H9 (cell line): ENCODE results near the gene SYNC. TPM values are rescaled to one million over a fixed set of nuclear protein-coding genes. Genes with fewer than 3 reads are reported as not detected.

Experiments
- DNase-seq: peaks from one replicate; pipeline ENCODE4 v3.0.0-alpha.2; 2017
- H2AFZ ChIP-seq: one replicate; pipeline ENCODE4 v1.6.1; 2013; ENCODE audit warnings: mild to moderate bottlenecking, low read length, control low read depth, moderate library complexity
- H2AK5ac ChIP-seq: 2 replicates; pipeline ENCODE4 v1.6.1; 2013; ENCODE audit warnings: low read length, control low read depth, mixed read lengths; ENCODE audit not compliant: insufficient read length
- H2BK120ac ChIP-seq: one replicate; pipeline ENCODE4 v1.6.1; 2013; ENCODE audit warnings: low read depth, mild to moderate bottlenecking, low read length, control low read depth, inconsistent platforms; ENCODE audit not compliant: poor library complexity, severe bottlenecking
- H2BK12ac ChIP-seq: 2 replicates; pipeline ENCODE4 v1.6.1; 2013; ENCODE audit warnings: low read length, control low read depth, mixed read lengths, low read depth; ENCODE audit not compliant: insufficient read length
- H2BK15ac ChIP-seq: 2 replicates; pipeline ENCODE4 v1.6.1; 2013; ENCODE audit warnings: low read depth, low read length, control low read depth
- H2BK20ac ChIP-seq: one replicate; pipeline ENCODE4 v1.6.1; 2013; ENCODE audit warnings: low read depth, mild to moderate bottlenecking, low read length, control low read depth, inconsistent platforms; ENCODE audit not compliant: poor library complexity, severe bottlenecking
- H2BK5ac ChIP-seq: 2 replicates; pipeline ENCODE4 v1.6.1; 2013; ENCODE audit warnings: low read length, control low read depth, mixed read lengths; ENCODE audit not compliant: insufficient read length
- H3K14ac ChIP-seq: 2 replicates; pipeline ENCODE4 v1.6.1; 2013; ENCODE audit warnings: low read length, control low read depth; ENCODE audit not compliant: insufficient read depth
- H3K18ac ChIP-seq: 2 replicates; pipeline ENCODE4 v1.6.1; 2013; ENCODE audit warnings: low read depth, mild to moderate bottlenecking, mixed read lengths, low read length, control low read depth; ENCODE audit not compliant: insufficient read length
- H3K23ac ChIP-seq: 2 replicates; pipeline ENCODE4 v1.6.1; 2013; ENCODE audit warnings: low read length, control low read depth, mixed read lengths, low read depth; ENCODE audit not compliant: insufficient read length
- H3K23me2 ChIP-seq: 2 replicates; pipeline ENCODE4 v1.6.1; 2013; ENCODE audit warnings: low read depth, mild to moderate bottlenecking, mixed read lengths, low read length, control low read depth; ENCODE audit not compliant: insufficient read length, poor library complexity, severe bottlenecking
- H3K27ac ChIP-seq: 2 replicates; pipeline ENCODE4 v1.5.1; 2013; ENCODE audit warnings: low read length, control low read depth, mixed read lengths, low read depth; ENCODE audit not compliant: insufficient read length
- H3K27me3 ChIP-seq: 2 replicates; pipeline ENCODE4 v1.6.1; 2013; ENCODE audit warnings: low read length, control low read depth, inconsistent platforms; ENCODE audit not compliant: insufficient read depth
- H3K4ac ChIP-seq: 2 replicates; pipeline ENCODE4 v1.6.1; 2013; ENCODE audit warnings: low read depth, mild to moderate bottlenecking, control low read depth, inconsistent platforms, low read length, moderate library complexity
- H3K4me1 ChIP-seq: 2 replicates; pipeline ENCODE4 v1.6.1; 2013; ENCODE audit warnings: low read length, control low read depth, inconsistent platforms; ENCODE audit not compliant: insufficient read depth
- H3K4me2 ChIP-seq: 2 replicates; pipeline ENCODE4 v1.6.1; 2013; ENCODE audit warnings: low read length, control low read depth, mixed read lengths; ENCODE audit not compliant: insufficient read length, insufficient read depth
- H3K56ac ChIP-seq: 2 replicates; pipeline ENCODE4 v1.6.1; 2013; ENCODE audit warnings: low read depth, mild to moderate bottlenecking, mixed read lengths, low read length, control low read depth; ENCODE audit not compliant: insufficient read length
- H3K79me1 ChIP-seq: 2 replicates; pipeline ENCODE4 v1.6.1; 2013; ENCODE audit warnings: low read depth, mild to moderate bottlenecking, moderate library complexity, low read length, control low read depth, inconsistent platforms; ENCODE audit not compliant: insufficient read depth, poor library complexity, severe bottlenecking
- H3K79me2 ChIP-seq: 2 replicates; pipeline ENCODE4 v1.6.1; 2013; ENCODE audit warnings: low read length, control low read depth, inconsistent platforms; ENCODE audit not compliant: insufficient read depth
- H3K9ac ChIP-seq: 2 replicates; pipeline ENCODE4 v1.6.1; 2013; ENCODE audit warnings: low read length, control low read depth, mixed read lengths; ENCODE audit not compliant: insufficient read length; ENCODE audit errors: extremely low read depth
- H3K9me3 ChIP-seq: one replicate; pipeline ENCODE4 v1.6.1; 2013; ENCODE audit warnings: low read depth, low read length, inconsistent platforms; ENCODE audit not compliant: control insufficient read depth
- H3T11ph ChIP-seq: one replicate; pipeline ENCODE4 v1.6.1; 2013; ENCODE audit warnings: mild to moderate bottlenecking, low read length, control low read depth, inconsistent platforms
- H4K20me1 ChIP-seq: one replicate; pipeline ENCODE4 v1.6.1; 2013; ENCODE audit not compliant: control insufficient read depth, insufficient read length, insufficient read depth
- H4K5ac ChIP-seq: 2 replicates; pipeline ENCODE4 v1.6.1; 2013; ENCODE audit warnings: low read depth, mild to moderate bottlenecking, mixed read lengths, low read length, control low read depth; ENCODE audit not compliant: insufficient read length
- H4K8ac ChIP-seq: replicated peaks from 2 replicates; pipeline ENCODE4 v1.6.1; 2013; ENCODE audit warnings: low read length, control low read depth, mixed read lengths, low read depth; ENCODE audit not compliant: insufficient read length
- H4K91ac ChIP-seq: 2 replicates; pipeline ENCODE4 v1.6.1; 2013; ENCODE audit warnings: low read depth, mild to moderate bottlenecking, moderate library complexity, mixed read lengths, low read length, control low read depth; ENCODE audit not compliant: insufficient read length
- H3K27ac Mint-ChIP-seq, 3 experiments: 2 replicates in 2 of 3; 3 replicates in 1 of 3; pipeline ENCODE4 v1.8.0; 2020 to 2021; ENCODE audit warnings: mixed read lengths in 3 of 3, mild to moderate bottlenecking in 1 of 3, moderate library complexity in 1 of 3
- H3K27me3 Mint-ChIP-seq: 2 replicates; pipeline ENCODE4 v1.8.0; 2021; ENCODE audit warnings: low read depth, mild to moderate bottlenecking, moderate library complexity, mixed read lengths
- H3K36me3 Mint-ChIP-seq, 3 experiments: 2 replicates in 2 of 3; 3 replicates in 1 of 3; pipeline ENCODE4 v1.8.0; 2020 to 2021; ENCODE audit warnings: low read depth in 3 of 3, mixed read lengths in 3 of 3; ENCODE audit not compliant: insufficient read depth in 1 of 3
- H3K4me1 Mint-ChIP-seq, 2 experiments: 2 replicates each; pipeline ENCODE4 v1.8.0; 2020; ENCODE audit warnings: mixed read lengths in 2 of 2
- H3K4me3 Mint-ChIP-seq, 2 experiments: 2 replicates in 1 of 2; 3 replicates in 1 of 2; pipeline ENCODE4 v1.8.0; 2020 to 2021; ENCODE audit warnings: mild to moderate bottlenecking in 2 of 2, mixed read lengths in 2 of 2, moderate library complexity in 1 of 2
- H3K9me3 Mint-ChIP-seq, 2 experiments: 2 replicates in 1 of 2; 3 replicates in 1 of 2; pipeline ENCODE4 v1.8.0; 2020; ENCODE audit warnings: mild to moderate bottlenecking in 2 of 2, mixed read lengths in 2 of 2, moderate library complexity in 1 of 2
- CTCF ChIP-seq: fragments of 200-600 bp; sonication (generic); conservative IDR thresholded peaks from 3 replicates; pipeline ENCODE4 v1.8.0; 2021; ENCODE audit warnings: antibody characterized with exemption, mild to moderate bottlenecking
- WGBS: extraction: QIAGEN DNeasy Blood & Tissue Kit; methylation state at CpG from one replicate; pipeline ENCODE4 v1.1.7; 2013; ENCODE audit warnings: missing lambda C conversion rate, low lambda C conversion rate, mixed read lengths; ENCODE audit not compliant: insufficient read length; ENCODE audit errors: extremely low coverage; 5-methylcytosine and 5-hydroxymethylcytosine counted together
- total RNA-seq: library from RNA; stranded (reverse); gene quantifications from 2 replicates; pipeline ENCODE4 v1.2.1, GENCODE V29; 2021

SYNC gene
- total RNA-seq, 1 experiment from 2014 or later = 0.15 TPM

- H3K14ac ChIP-seq = no peak overlapping the region
- no peaks in the 10 kb centered on the region for H3K23me2 ChIP-seq
- no peaks in the 10 kb centered on the region for H4K20me1 ChIP-seq
- no peak overlapping the region for H2BK12ac ChIP-seq
- no peaks in the 10 kb centered on the region; the same call in 1 of the 2 replicates for H3K27me3 Mint-ChIP-seq
- no peak overlapping the region for H2BK120ac ChIP-seq
- H3K79me1 ChIP-seq = no peaks in the 10 kb centered on the region
- no peak overlapping the region for H2AFZ ChIP-seq
- H3K4me2 ChIP-seq = no peak overlapping the region
- H3K79me2 ChIP-seq = no peaks in the 10 kb centered on the region
- H2AK5ac ChIP-seq = no peak overlapping the region
- H3K56ac ChIP-seq = no peak overlapping the region
- H2BK15ac ChIP-seq = no peak overlapping the region
- H3K4me1 ChIP-seq = no peaks in the 10 kb centered on the region
- no peak for DNase-seq
- H4K8ac ChIP-seq = no peak overlapping the region
- peaks cover 8 to 9% of the 10 kb centered on the region in 2 experiments; a peak in 3 of 4 replicates for H3K4me1 Mint-ChIP-seq
- no peak overlapping the region for H3K18ac ChIP-seq
- no peak overlapping the region for H3K23ac ChIP-seq
- no peak overlapping the region for H3K9ac ChIP-seq
- no peak overlapping the region for H4K5ac ChIP-seq
- H3K36me3 Mint-ChIP-seq = no peaks in the 10 kb centered on the region; a peak in 2 of 7 replicates
- H3K4me3 Mint-ChIP-seq = no peak overlapping the region
- no CpG with 5 or more reads among the region's 6 CpGs for WGBS
- H3K27me3 ChIP-seq = no peaks in the 10 kb centered on the region
- H3K27ac Mint-ChIP-seq = no peak overlapping the region
- TF ChIP-seq CTCF = no peak
- H3K4ac ChIP-seq = no peak overlapping the region
- no peak overlapping the region for H3K27ac ChIP-seq
- H3K9me3 ChIP-seq = no peaks in the 10 kb centered on the region
- no peak overlapping the region for H2BK20ac ChIP-seq
- H3K9me3 Mint-ChIP-seq = no peaks in the 10 kb centered on the region
- no peak overlapping the region for H4K91ac ChIP-seq
- no peak overlapping the region for H3T11ph ChIP-seq
- no peak overlapping the region for H2BK5ac ChIP-seq
Observed at GRCh38 chr1:32693455-32694174, 9.0 kb downstream of the SYNC start.
